ENCODE results near the gene CSNK2A3. TPM values are rescaled to one million over a fixed set of nuclear protein-coding genes. Genes with fewer than 3 reads are reported as not detected.
"Not testable (repeated sequence)": the region's sequence is repeated elsewhere in the genome, so short reads cannot be mapped to it uniquely, and the experiment has no call there.

Gene CSNK2A3
- total and polyA plus RNA-seq, 5 donors: 0.43 to 2.3 (median 1.7) TPM

GRCh38 chr11:11351851-11352250, 1.2 kb downstream of the CSNK2A3 start:
- DNase-seq (peak in 2 of 3 donors; percentile 22 to 53), ATAC-seq (peak; percentile 33 to 50)
- WGBS: 64% methylated on average over 8 of the region's 10 CpGs
- H3K4me1 ChIP-seq (ENCODE audit: control insufficient read depth, insufficient read depth, low read length): peaks cover 23% of the 10 kb centered on the region
- intact Hi-C loops (cut with DNase I); H3K4me3 ChIP-seq (ENCODE audit: low read length); H3K27me3 ChIP-seq (ENCODE audit: control insufficient read depth, insufficient read depth); H3K9me3 ChIP-seq (ENCODE audit: control insufficient read depth, low read length); H3K27ac ChIP-seq (ENCODE audit: low read length): not testable (repeated sequence)

GRCh38 chr11:11351042-11351586, 1.9 kb downstream of the CSNK2A3 start:
- intact Hi-C loops (cut with DNase I): no loop called here
- Histone ChIP-seq H3K4me3 (ENCODE audit: low read length) (no peak overlapping the region), H3K9me3 (ENCODE audit: control insufficient read depth, low read length) (no peaks in the 10 kb centered on the region), H3K27me3 (ENCODE audit: control insufficient read depth, insufficient read depth) (no peaks in the 10 kb centered on the region), H3K4me1 (ENCODE audit: control insufficient read depth, insufficient read depth, low read length) (peaks cover 23% of the 10 kb centered on the region), H3K27ac (ENCODE audit: low read length) (no peak overlapping the region)
- WGBS: 94% methylated on average over 4 of the region's 4 CpGs
- DNase-seq (no peak), ATAC-seq (no peak)

GRCh38 chr11:11349870-11350337, 3.1 kb downstream of the CSNK2A3 start:
- Histone ChIP-seq H3K9me3 (ENCODE audit: control insufficient read depth, low read length) (no peaks in the 10 kb centered on the region), H3K4me1 (ENCODE audit: control insufficient read depth, insufficient read depth, low read length) (peaks cover 23% of the 10 kb centered on the region), H3K4me3 (ENCODE audit: low read length) (no peak overlapping the region), H3K27ac (ENCODE audit: low read length) (peak overlapping the region; percentile 14), H3K27me3 (ENCODE audit: control insufficient read depth, insufficient read depth) (no peaks in the 10 kb centered on the region)
- WGBS: 22% methylated on average over 1 of the region's 1 CpG
- peak; percentile 55 to 70 for ATAC-seq
- DNase-seq: no peak
- intact Hi-C loops (cut with DNase I): no loop called here

GRCh38 chr11:11349106-11349825, 3.8 kb downstream of the CSNK2A3 start:
- intact Hi-C loops (cut with DNase I): no loop called here
- peaks cover 23% of the 10 kb centered on the region for H3K4me1 ChIP-seq (ENCODE audit: control insufficient read depth, insufficient read depth, low read length)
- no peaks in the 10 kb centered on the region for H3K9me3 ChIP-seq (ENCODE audit: control insufficient read depth, low read length)
- DNase-seq: no peak
- no peak for ATAC-seq
- H3K27ac ChIP-seq (ENCODE audit: low read length): no peak overlapping the region
- no peaks in the 10 kb centered on the region for H3K27me3 ChIP-seq (ENCODE audit: control insufficient read depth, insufficient read depth)
- WGBS: 37% methylated on average over 12 of the region's 12 CpGs
- no peak overlapping the region for H3K4me3 ChIP-seq (ENCODE audit: low read length)

- Histone ChIP-seq H3K27me3 (ENCODE audit: control insufficient read depth, insufficient read depth) (no peaks in the 10 kb centered on the region), H3K9me3 (ENCODE audit: control insufficient read depth, low read length) (no peaks in the 10 kb centered on the region), H3K27ac (ENCODE audit: low read length) (no peak overlapping the region), H3K4me1 (ENCODE audit: control insufficient read depth, insufficient read depth, low read length) (peaks cover 23% of the 10 kb centered on the region), H3K4me3 (ENCODE audit: low read length) (no peak overlapping the region)
- ATAC-seq (peak; percentile 27 to 65), DNase-seq (peak in 1 of 3 donors; percentile 51)
- WGBS: 62% methylated on average over 5 of the region's 5 CpGs
- intact Hi-C loops (cut with DNase I): no loop called here
Measured at GRCh38 chr11:11348303-11348702, 4.7 kb downstream of the CSNK2A3 start.

- DNase-seq (peak; percentile 39 to 87 (median 80)), ATAC-seq (peak; percentile 32 to 56)
- WGBS: 22% methylated on average over 7 of the region's 7 CpGs
- intact Hi-C loops (cut with DNase I): no loop called here
- Histone ChIP-seq H3K4me1 (ENCODE audit: control insufficient read depth, insufficient read depth, low read length) (peaks cover 23% of the 10 kb centered on the region), H3K9me3 (ENCODE audit: control insufficient read depth, low read length) (no peaks in the 10 kb centered on the region), H3K4me3 (ENCODE audit: low read length) (no peak overlapping the region), H3K27me3 (ENCODE audit: control insufficient read depth, insufficient read depth) (no peaks in the 10 kb centered on the region), H3K27ac (ENCODE audit: low read length) (no peak overlapping the region)
Measured at GRCh38 chr11:11347592-11347991, 5.5 kb downstream of the CSNK2A3 start.

- 91% methylated on average over 4 of the region's 4 CpGs for WGBS
- Histone ChIP-seq H3K27me3 (ENCODE audit: control insufficient read depth, insufficient read depth) (no peaks in the 10 kb centered on the region), H3K4me1 (ENCODE audit: control insufficient read depth, insufficient read depth, low read length) (peaks cover 22% of the 10 kb centered on the region), H3K27ac (ENCODE audit: low read length) (no peak overlapping the region), H3K9me3 (ENCODE audit: control insufficient read depth, low read length) (no peaks in the 10 kb centered on the region), H3K4me3 (ENCODE audit: low read length) (no peak overlapping the region)
- DNase-seq (no peak), ATAC-seq (no peak)
- intact Hi-C loops (cut with DNase I): no loop called here
Measured at GRCh38 chr11:11346303-11346702, 6.7 kb downstream of the CSNK2A3 start.

- Histone ChIP-seq H3K9me3 (ENCODE audit: control insufficient read depth, low read length) (no peaks in the 10 kb centered on the region), H3K27me3 (ENCODE audit: control insufficient read depth, insufficient read depth) (no peaks in the 10 kb centered on the region), H3K4me3 (ENCODE audit: low read length) (no peak overlapping the region), H3K27ac (ENCODE audit: low read length) (no peak overlapping the region), H3K4me1 (ENCODE audit: control insufficient read depth, insufficient read depth, low read length) (peaks cover 13% of the 10 kb centered on the region)
- intact Hi-C loops (cut with DNase I): no loop called here
- DNase-seq: no peak
- WGBS: 95% methylated on average over 1 of the region's 1 CpG
- no peak for ATAC-seq
Measured at GRCh38 chr11:11345099-11345498, 8.0 kb downstream of the CSNK2A3 start.

- Histone ChIP-seq H3K27me3 (ENCODE audit: control insufficient read depth, insufficient read depth) (no peaks in the 10 kb centered on the region), H3K4me1 (ENCODE audit: control insufficient read depth, insufficient read depth, low read length) (peaks cover 9% of the 10 kb centered on the region), H3K9me3 (ENCODE audit: control insufficient read depth, low read length) (no peaks in the 10 kb centered on the region), H3K27ac (ENCODE audit: low read length) (no peak overlapping the region), H3K4me3 (ENCODE audit: low read length) (no peak overlapping the region)
- DNase-seq: peak in 1 of 3 donors; percentile 20
- intact Hi-C loops (cut with DNase I): no loop called here
- no peak for ATAC-seq
- 90% methylated on average over 3 of the region's 3 CpGs for WGBS
Measured at GRCh38 chr11:11344045-11344444, 9.0 kb downstream of the CSNK2A3 start.

- Histone ChIP-seq H3K27me3 (ENCODE audit: control insufficient read depth, insufficient read depth) (no peaks in the 10 kb centered on the region), H3K4me3 (ENCODE audit: low read length) (no peak overlapping the region), H3K27ac (ENCODE audit: low read length) (no peak overlapping the region), H3K9me3 (ENCODE audit: control insufficient read depth, low read length) (no peaks in the 10 kb centered on the region), H3K4me1 (ENCODE audit: control insufficient read depth, insufficient read depth, low read length) (no peaks in the 10 kb centered on the region)
- no peak for ATAC-seq
- 85% methylated on average over 1 of the region's 1 CpG for WGBS
- intact Hi-C loops (cut with DNase I): no loop called here
- no peak for DNase-seq
Measured at GRCh38 chr11:11338304-11338703, 14.7 kb downstream of the CSNK2A3 start.

GRCh38 chr11:11336664-11337063, 16.4 kb downstream of the CSNK2A3 start:
- intact Hi-C loops (cut with DNase I): no loop called here
- no peak for ATAC-seq
- H3K27ac ChIP-seq (ENCODE audit: low read length): no peak overlapping the region

More at GRCh38 chr11:11336664-11337063, 16.4 kb downstream of the CSNK2A3 start:
- no peak for DNase-seq
- 88% methylated on average over 4 of the region's 4 CpGs for WGBS
- no peaks in the 10 kb centered on the region for H3K9me3 ChIP-seq (ENCODE audit: control insufficient read depth, low read length)
- no peaks in the 10 kb centered on the region for H3K4me1 ChIP-seq (ENCODE audit: control insufficient read depth, insufficient read depth, low read length)
- H3K27me3 ChIP-seq (ENCODE audit: control insufficient read depth, insufficient read depth): no peaks in the 10 kb centered on the region
- H3K4me3 ChIP-seq (ENCODE audit: low read length): no peak overlapping the region
